C4-2B (cell line): Measurements from ENCODE around the gene CACNA2D3.

Source experiments
- ZFX ChIP-seq: fragments of 450-650 bp; IDR thresholded peaks from 2 replicates; pipeline ENCODE4 v1.6.1; 2017
- TF ChIP-seq, protein P1 (sequence below): fragments of 450-650 bp; conservative IDR thresholded peaks from 2 replicates; pipeline ENCODE4 v1.5.1; 2017; ENCODE audit warnings: mild to moderate bottlenecking

DNA sequence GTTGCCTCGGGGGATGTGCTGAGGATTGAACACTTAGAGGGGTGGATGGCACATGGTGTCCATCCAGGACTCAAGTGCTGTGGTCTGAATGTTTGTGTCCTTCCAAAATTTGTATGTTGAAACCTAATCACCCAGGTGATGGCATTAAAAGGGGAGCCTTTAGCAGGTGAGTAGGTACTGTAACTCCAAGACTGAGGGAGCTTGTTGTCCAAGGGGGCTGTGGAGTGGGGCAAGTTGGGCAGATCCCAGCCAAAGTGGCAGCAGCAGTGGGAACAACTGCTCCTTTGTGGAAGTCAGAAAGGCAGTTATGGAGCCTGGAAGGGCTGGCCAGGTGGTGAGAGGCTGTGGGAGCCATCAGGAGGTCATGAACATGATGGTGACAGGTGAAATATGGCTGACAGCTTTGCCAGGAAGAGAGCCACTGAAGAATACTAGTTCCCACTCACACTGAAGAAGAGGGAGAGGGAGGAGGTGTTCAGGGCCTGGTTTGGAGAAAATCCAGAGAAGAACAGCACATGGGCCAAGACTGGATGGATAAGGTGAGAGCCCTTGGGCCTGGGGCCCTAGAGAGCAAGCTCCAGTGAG is 385.6 kb downstream of the CACNA2D3 start:
- no peak for TF ChIP-seq ZFX
- TF ChIP-seq, protein P1, sequence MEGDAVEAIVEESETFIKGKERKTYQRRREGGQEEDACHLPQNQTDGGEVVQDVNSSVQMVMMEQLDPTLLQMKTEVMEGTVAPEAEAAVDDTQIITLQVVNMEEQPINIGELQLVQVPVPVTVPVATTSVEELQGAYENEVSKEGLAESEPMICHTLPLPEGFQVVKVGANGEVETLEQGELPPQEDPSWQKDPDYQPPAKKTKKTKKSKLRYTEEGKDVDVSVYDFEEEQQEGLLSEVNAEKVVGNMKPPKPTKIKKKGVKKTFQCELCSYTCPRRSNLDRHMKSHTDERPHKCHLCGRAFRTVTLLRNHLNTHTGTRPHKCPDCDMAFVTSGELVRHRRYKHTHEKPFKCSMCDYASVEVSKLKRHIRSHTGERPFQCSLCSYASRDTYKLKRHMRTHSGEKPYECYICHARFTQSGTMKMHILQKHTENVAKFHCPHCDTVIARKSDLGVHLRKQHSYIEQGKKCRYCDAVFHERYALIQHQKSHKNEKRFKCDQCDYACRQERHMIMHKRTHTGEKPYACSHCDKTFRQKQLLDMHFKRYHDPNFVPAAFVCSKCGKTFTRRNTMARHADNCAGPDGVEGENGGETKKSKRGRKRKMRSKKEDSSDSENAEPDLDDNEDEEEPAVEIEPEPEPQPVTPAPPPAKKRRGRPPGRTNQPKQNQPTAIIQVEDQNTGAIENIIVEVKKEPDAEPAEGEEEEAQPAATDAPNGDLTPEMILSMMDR, result no peak
